Esophagus muscularis mucosa (tissue), 4 donors: ENCODE results near the gene MAP3K14. TPM values are rescaled to one million over a fixed set of nuclear protein-coding genes. Genes with fewer than 3 reads are reported as not detected.

Source experiments
- DNase-seq: peaks from one replicate; pipeline ENCODE4 v3.0.0-alpha.2; 2017; ENCODE audit errors: extremely low spot score
- H3K27ac ChIP-seq, 4 donors: fragments of 200-600 bp; sonication (generic); replicated peaks in 1 of 4; 1 replicate in 3 of 4; 2 replicates in 1 of 4; pipeline ENCODE4 v1.5.1; 2016 to 2019; ENCODE audit warnings: mild to moderate bottlenecking in 1 of 4
- H3K27me3 ChIP-seq, 4 donors: fragments of 200-600 bp; sonication (generic); one replicate each; pipeline versions ENCODE4 v1.5.1 to v1.6.0; 2016 to 2019
- H3K36me3 ChIP-seq, 4 donors: fragments of 200-600 bp; sonication (generic); one replicate each; pipeline ENCODE4 v1.5.1; 2016 to 2019
- H3K4me1 ChIP-seq, 4 donors: fragments of 200-600 bp; sonication (generic); one replicate each; pipeline ENCODE4 v1.5.1; 2016 to 2019
- H3K4me3 ChIP-seq, 4 donors: fragments of 200-600 bp; sonication (generic); 1 replicate in 2 of 4; 2 replicates in 2 of 4; pipeline ENCODE4 v1.5.1; 2016 to 2019; ENCODE audit warnings: mild to moderate bottlenecking in 4 of 4, moderate library complexity in 1 of 4
- H3K9me3 ChIP-seq, 4 donors: fragments of 200-600 bp; sonication (generic); 1 replicate in 3 of 4; 2 replicates in 1 of 4; pipeline ENCODE4 v1.5.1; 2016 to 2019
- EP300 ChIP-seq: sonication (generic); formaldehyde crosslinking; IDR thresholded peaks from one replicate; pipeline ENCODE4 v1.6.1; 2017; ENCODE audit warnings: antibody characterized with exemption
- POLR2A ChIP-seq: fragments of 450-650 bp; IDR thresholded peaks from one replicate; pipeline ENCODE4 v1.6.1; 2017; ENCODE audit warnings: antibody characterized with exemption, moderate library complexity, mild to moderate bottlenecking, low read depth
- POLR2AphosphoS5 ChIP-seq, 2 donors: sonication (generic); formaldehyde crosslinking; IDR thresholded peaks; one replicate each; pipeline ENCODE4 v1.6.1; 2017; ENCODE audit warnings: antibody characterized with exemption in 2 of 2
- WGBS: methylation state at CpG from one replicate; pipeline ENCODE4 v1.1.5; 2018; 5-methylcytosine and 5-hydroxymethylcytosine counted together
- intact Hi-C: fragments of 100-400 bp; cut with DNase I; formaldehyde crosslinking; loops from one replicate; pipeline ENCODE4 v1.15.1; 2023
- total RNA-seq, 4 donors: library from RNA; depleted of rRNA; stranded (reverse); fragments of >200 nt; gene quantifications; one replicate each; pipeline versions ENCODE4 v1.1.0 to v1.2.1, GENCODE V29; 2016
- TF ChIP-seq, protein P1 (sequence below), 3 experiments: fragments of 200-600 bp in 2 of 3; fragments of 450-650 bp in 1 of 3; sonication (generic) in 2 of 3; IDR thresholded peaks; one replicate each; pipeline ENCODE4 v1.5.1; 2017 to 2019; ENCODE audit warnings: antibody characterized with exemption in 3 of 3, mild to moderate bottlenecking in 2 of 3, moderate library complexity in 1 of 3

Gene MAP3K14
- total RNA-seq, 4 donors from 2014 or later: 7.8 to 26.5 (median 10.6) TPM

DNA sequence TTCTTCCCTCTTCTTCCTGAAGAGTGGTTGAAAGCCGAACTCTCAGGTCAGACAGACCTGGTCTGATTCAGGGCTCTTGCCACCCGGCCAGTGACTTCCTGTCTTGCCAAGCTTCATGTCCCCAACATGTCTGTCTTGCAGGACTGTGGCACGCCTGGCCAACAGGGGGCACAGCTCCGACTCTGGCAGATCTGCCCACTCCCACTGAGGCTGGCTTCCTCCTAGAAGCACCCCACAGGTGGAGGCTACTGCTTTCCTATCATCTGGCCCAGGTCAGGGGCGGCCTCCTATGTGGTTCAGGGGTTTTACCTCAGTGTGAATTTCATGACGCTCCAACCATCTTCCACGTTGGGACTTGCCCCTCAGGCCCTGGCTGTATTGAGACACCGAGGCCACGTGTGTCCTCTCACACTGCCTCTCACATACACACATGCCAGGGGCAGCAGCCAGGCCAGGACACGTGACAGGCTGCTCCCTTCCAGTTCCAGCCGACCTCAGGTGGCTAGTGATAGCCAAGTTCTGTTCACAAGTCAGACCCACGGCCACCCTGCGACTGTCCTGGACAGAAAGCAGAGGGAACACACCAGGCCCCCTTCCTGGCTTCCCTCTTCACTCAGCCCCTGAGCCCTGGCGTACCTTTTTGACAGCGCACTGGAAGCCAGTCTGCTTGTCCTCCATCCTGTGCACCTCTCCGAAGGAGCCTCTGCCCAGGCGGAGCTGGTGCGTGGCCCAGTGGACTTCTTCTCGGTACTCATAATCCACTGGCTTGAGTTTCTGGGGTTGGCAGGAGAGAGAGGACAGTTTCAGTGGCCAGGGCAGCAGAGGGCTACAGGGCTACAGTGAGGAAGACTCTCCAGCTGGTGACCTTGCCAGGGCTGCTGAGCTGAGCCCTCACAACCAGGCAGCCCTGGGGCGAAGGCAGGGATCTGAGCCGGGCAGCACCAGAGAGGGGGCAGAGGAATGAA is 32.4 kb downstream of the MAP3K14 start:
- intact Hi-C loops: no loop called here
- Histone ChIP-seq H3K27me3 (no peaks in the 10 kb centered on the region), H3K4me3 (no peak overlapping the region), H3K27ac (peak overlapping the region; percentile 77 to 99 (median 82)), H3K36me3 (peaks cover 5 to 76% (median 59%) of the 10 kb centered on the region in 4 donors), H3K9me3 (no peaks in the 10 kb centered on the region), H3K4me1 (peaks cover 62 to 91% (median 84%) of the 10 kb centered on the region in 4 donors)
- no peak for DNase-seq
- WGBS: 92% methylated on average over 9 of the region's 21 CpGs
- TF ChIP-seq POLR2A (no peak), POLR2AphosphoS5 (IDR thresholded peaks at IDR 0.05) (peak in 1 of 2 donors; percentile 39), EP300 (no peak)
- TF ChIP-seq, protein P1, sequence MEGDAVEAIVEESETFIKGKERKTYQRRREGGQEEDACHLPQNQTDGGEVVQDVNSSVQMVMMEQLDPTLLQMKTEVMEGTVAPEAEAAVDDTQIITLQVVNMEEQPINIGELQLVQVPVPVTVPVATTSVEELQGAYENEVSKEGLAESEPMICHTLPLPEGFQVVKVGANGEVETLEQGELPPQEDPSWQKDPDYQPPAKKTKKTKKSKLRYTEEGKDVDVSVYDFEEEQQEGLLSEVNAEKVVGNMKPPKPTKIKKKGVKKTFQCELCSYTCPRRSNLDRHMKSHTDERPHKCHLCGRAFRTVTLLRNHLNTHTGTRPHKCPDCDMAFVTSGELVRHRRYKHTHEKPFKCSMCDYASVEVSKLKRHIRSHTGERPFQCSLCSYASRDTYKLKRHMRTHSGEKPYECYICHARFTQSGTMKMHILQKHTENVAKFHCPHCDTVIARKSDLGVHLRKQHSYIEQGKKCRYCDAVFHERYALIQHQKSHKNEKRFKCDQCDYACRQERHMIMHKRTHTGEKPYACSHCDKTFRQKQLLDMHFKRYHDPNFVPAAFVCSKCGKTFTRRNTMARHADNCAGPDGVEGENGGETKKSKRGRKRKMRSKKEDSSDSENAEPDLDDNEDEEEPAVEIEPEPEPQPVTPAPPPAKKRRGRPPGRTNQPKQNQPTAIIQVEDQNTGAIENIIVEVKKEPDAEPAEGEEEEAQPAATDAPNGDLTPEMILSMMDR (IDR thresholded peaks at IDR 0.05): peak in 2 of 3 experiments; percentile 3 to 17

DNA sequence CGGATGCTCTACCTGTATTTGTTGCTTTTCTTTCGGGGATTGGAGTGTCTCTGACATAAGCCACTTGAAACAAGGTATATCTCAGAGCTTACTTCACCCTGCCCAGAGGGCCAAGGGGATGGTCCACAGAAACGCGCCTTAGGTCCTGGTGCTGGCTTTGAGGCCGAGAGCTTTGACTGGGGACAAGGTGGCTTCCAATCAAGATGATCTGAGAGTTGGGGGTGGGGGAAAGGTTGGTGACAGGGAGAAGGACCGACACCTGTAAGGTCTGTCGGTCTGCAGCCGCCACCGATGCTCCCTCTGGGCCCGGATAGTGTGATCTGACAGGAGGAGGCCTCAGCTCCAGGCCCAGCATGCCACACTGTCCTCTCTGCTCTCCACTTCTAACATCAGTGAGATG is 33.1 kb downstream of the MAP3K14 start:
- no peak overlapping the region for H3K4me3 ChIP-seq
- H3K27me3 ChIP-seq: no peaks in the 10 kb centered on the region
- no peak for DNase-seq
- H3K4me1 ChIP-seq: peaks cover 59 to 91% (median 84%) of the 10 kb centered on the region in 4 donors
- TF ChIP-seq POLR2A: no peak
- intact Hi-C loops: no loop called here
- peak overlapping the region; percentile 77 to 99 (median 82) for H3K27ac ChIP-seq
- WGBS: 96% methylated on average over 4 of the region's 10 CpGs
- H3K36me3 ChIP-seq: peaks cover 5 to 68% (median 55%) of the 10 kb centered on the region in 4 donors
- H3K9me3 ChIP-seq: no peaks in the 10 kb centered on the region

DNA sequence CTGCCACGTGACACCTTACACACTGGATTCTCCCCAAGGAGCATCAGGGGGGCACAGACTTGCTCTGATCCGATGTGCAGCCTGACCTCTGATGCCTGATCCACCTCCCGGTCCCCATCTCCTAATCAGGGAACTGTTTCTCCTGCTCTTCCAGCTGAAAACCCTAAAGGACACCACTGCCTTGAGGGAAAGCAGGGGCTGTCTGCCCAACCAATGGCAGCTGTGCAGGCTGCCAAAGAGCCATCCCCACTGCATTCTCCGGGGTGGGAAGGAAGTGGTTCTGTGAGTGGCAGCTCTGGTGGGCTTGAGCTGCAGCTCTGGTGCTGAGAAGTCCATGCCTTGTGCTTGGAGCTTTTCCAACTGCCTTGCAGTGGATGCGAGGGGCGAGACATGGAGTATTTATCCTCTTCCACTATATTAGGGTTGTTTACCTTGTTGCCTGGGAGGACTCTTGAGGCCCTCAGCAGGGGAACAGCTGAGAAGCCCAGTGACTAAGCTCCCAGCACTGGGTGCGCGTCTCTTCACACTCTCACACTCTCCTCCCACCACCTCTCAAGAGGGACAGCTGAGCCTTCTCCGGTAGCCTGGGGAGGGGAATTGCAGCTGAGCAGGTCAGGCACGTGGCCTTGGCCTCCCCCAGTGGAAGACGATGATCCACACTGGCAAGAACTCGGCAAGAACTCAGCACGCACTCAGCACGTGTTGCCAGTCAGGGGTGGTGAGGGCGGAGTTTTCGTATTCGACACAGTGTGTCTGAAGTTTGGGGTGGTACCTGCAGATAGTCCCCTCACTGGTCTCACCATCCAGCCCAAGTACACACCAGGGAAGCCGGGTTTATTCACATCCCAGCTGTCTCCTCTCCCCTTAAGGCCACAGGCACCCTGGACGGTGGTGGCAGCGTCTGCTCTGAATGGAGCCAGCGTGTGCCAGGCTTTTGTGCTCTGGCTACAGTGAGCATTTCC is 33.9 kb downstream of the MAP3K14 start:
- DNase-seq: no peak
- intact Hi-C loops: no loop called here
- Histone ChIP-seq H3K27me3 (no peaks in the 10 kb centered on the region), H3K36me3 (peaks cover 5 to 64% (median 52%) of the 10 kb centered on the region in 4 donors), H3K4me3 (no peak overlapping the region), H3K9me3 (no peaks in the 10 kb centered on the region), H3K4me1 (peaks cover 59 to 91% (median 84%) of the 10 kb centered on the region in 4 donors), H3K27ac (peak overlapping the region; percentile 77 to 99 (median 82))
- TF ChIP-seq, protein P1 (IDR thresholded peaks at IDR 0.05): no peak
- TF ChIP-seq EP300: no peak
- peak; percentile 65 to 73 for TF ChIP-seq POLR2AphosphoS5 (IDR thresholded peaks at IDR 0.05)
- WGBS: 37% methylated on average over 11 of the region's 21 CpGs

DNA sequence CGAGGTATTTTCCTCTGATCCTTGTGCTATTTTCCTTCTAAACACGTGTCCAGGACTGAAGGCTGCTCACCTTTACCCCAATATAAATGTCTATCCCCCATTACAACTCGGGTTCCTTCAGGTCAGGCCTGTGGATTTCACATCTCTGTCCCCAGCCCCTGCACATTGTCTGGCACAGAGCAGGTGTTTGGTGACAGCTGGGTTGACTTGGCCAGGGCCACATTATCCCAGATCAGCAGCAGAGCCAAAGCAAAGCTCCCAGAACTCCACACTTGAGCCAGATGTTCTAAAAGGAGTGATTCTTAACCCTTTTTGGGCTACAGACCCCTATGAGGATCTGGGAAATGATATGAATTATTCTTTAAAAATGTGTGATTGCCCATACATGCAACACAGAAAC is 36.9 kb downstream of the MAP3K14 start:
- peak overlapping the region; percentile 40 to 99 (median 82) for H3K27ac ChIP-seq
- no peak overlapping the region for H3K4me3 ChIP-seq
- no peaks in the 10 kb centered on the region for H3K9me3 ChIP-seq
- no peaks in the 10 kb centered on the region for H3K27me3 ChIP-seq
- peaks cover 5 to 35% (median 26%) of the 10 kb centered on the region in 4 donors for H3K36me3 ChIP-seq
- TF ChIP-seq, protein P1 (IDR thresholded peaks at IDR 0.05): no peak
- TF ChIP-seq EP300 (no peak), POLR2AphosphoS5 (IDR thresholded peaks at IDR 0.05) (no peak), POLR2A (no peak)
- peaks cover 58 to 86% (median 84%) of the 10 kb centered on the region in 4 donors for H3K4me1 ChIP-seq
- WGBS: 61% methylated on average over 3 of the region's 3 CpGs
- DNase-seq: no peak
- intact Hi-C loops: loop anchor here (5.0 kb wide), 1 partner anchor 32 kb away; no protein-coding TSS in a partner anchor
